B cell (primary cell): ENCODE results near the gene BBC3.

Experiments used
- CTCF ChIP-seq: fragments of 200-600 bp; IDR thresholded peaks from one replicate; pipeline ENCODE4 v1.8.0; 2022; ENCODE audit warnings: antibody characterized with exemption, mild to moderate bottlenecking
- EZH2 ChIP-seq: IDR thresholded peaks from 2 replicates; pipeline ENCODE4 v1.6.1; 2012; ENCODE audit warnings: borderline replicate concordance, low read depth, mild to moderate bottlenecking, moderate library complexity, low read length; ENCODE audit not compliant: insufficient read depth, poor library complexity, severe bottlenecking

GRCh38 chr19:47271949-47272348 is 41.0 kb upstream of the BBC3 start:
- no peak for TF ChIP-seq CTCF
- no peak for TF ChIP-seq EZH2
